ENCODE measurements around the gene HLA-DQA1. TPM values are rescaled to one million over a fixed set of nuclear protein-coding genes. Genes with fewer than 3 reads are reported as not detected.

The HLA-DQA1 gene
- polyA plus RNA-seq, result not detected in 2 replicates

DNA sequence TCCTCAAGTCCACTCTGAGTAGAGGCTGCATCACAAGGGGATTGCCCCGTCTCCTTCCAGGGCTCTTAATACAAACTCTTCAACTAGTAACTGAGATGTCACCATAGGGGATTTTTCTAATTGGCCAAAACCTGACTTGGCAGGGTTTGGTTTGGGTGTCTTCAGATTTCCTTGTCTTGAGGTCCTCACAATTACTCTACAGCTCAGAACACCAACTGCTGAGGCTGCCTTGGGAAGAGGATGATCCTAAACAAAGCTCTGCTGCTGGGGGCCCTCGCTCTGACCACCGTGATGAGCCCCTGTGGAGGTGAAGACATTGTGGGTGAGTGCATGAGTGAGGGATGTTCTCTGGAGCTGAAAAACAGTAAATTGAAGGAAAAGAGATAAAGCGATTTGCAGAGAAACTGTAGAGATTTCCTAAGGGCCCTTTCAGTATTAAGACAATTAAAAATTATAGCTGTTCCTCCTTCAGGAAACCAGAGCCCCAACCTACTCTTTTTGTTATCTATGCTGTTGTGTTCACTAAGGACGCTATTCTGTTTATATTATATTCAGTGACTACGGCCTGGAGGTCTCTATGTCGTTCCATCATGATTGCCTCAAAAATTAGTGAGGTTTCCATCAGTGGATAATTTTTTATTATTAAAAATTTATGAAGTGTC is at the start of gene HLA-DQA1:
HLA-DQA1 (plus strand) TSS at position 188 of the 662 bp plus-strand sequence; CDS start at position 241, 53 bp downstream.

DNA sequence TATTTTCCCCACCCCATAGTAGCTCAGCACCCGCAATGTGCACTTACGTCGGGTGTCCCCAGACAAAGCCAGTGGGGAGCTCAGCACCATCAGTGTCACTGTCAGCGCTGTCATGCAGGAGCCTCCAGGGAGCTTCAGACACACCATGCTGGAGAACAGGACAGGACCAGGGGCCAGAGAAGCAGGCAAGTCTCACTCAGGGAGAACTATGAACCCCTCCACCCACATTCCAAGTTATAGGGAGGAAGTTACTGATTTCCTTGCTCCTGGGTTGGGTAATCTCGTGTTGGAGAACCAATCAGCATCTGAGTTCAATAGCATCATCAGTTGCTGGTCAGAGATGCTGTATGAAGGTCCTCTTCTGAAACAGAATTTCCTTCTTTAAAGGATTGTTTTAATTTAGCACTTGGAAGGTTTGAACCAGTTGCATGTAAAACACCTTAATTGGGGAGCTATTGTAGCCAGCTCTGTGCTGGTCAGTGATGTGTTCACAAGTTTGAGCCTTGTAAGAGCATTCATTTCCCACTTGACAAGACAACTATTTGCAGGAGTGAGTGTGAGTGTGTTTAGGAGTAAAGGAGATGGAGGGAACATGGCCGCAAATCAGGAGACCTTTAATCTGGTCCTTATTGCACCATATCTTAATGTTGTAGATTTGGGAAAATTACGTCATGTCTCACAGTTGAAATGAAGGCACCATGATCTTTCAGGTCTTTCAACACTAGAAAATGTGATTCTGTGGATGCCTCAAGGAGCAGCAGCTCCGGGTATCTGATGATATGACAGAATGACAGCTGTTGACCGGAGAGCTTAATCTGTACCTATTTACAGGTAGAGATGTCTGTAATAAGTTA is 47.4 kb upstream of the HLA-DQA1 start, which contains the start of gene HLA-DRB1:
HLA-DRB1 (minus strand) TSS at position 253 of the 854 bp plus-strand sequence; CDS start at position 147, 106 bp downstream.

DNA sequence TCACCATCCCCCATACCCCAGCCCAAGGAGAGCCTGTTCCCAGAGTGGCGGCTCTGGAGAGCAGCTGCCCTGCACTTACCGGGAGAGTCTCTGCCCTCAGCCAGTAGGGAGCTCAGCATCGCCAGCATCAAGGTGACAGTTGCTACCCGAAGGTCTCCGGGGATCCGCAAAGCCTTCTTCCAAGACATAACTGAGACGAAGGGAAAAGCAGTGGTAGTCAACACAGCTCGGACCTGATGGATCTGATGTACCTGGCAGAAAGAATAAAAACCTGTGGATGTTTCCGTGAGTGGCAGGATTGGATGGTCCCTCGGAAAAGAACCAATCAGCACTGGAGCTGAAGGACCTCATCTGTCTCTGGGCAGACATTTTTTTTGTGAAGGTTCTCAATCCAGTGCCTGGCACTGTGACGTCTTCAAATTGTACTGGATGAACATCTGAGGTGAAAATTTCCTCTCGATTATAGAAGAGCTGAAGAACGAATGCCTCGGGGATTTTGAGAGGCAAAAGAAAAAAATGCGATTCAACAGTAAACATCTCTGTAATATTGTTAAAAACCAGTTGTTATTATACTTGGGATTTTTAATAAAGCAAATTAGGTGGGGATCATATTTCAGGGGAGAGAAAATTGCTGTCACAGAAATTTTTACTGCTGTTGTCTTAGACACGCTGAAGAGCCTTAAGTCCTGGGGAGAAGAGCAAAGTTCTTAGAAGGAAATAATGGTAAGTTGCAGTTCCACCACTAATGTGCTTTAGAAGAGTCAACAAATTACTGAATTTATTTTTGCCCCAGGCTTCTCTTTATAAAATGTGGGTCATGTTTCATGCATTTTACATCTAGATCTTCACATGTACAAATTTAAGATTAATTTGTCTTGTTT is 29.5 kb downstream of the HLA-DQA1 start, which contains the start of gene HLA-DQB1:
HLA-DQB1 (minus strand) TSS at position 238 of the 881 bp plus-strand sequence; CDS start at position 188, 50 bp downstream.

Other genes with a start within 250 kb of the HLA-DQA1 start
- not detected in 2 replicates for gene BTNL2, start 230.2 kb upstream of the HLA-DQA1 start, polyA plus RNA-seq
- 1.1 TPM in 1 of 2 replicates, not detected in the other for gene HLA-DRA, start 197.5 kb upstream of the HLA-DQA1 start, polyA plus RNA-seq
- not detected in 2 replicates for gene HLA-DRB5, start 107.1 kb upstream of the HLA-DQA1 start, polyA plus RNA-seq
- not detected in 2 replicates for gene HLA-DRB1, start 47.6 kb upstream of the HLA-DQA1 start, polyA plus RNA-seq
- gene HLA-DQB1, start 29.3 kb downstream of the HLA-DQA1 start, polyA plus RNA-seq, result 1.0 TPM in 1 of 2 replicates, not detected in the other
- not detected in 2 replicates for gene HLA-DQA2, start 104.0 kb downstream of the HLA-DQA1 start, polyA plus RNA-seq
- gene HLA-DQB2, start 126.1 kb downstream of the HLA-DQA1 start, polyA plus RNA-seq, result not detected in 2 replicates
- not detected in 2 replicates for gene HLA-DOB, start 179.6 kb downstream of the HLA-DQA1 start, polyA plus RNA-seq
- 4.2 and 4.7 TPM in 2 replicates for gene TAP2, start 201.3 kb downstream of the HLA-DQA1 start, polyA plus RNA-seq
- gene PSMB8, start 206.6 kb downstream of the HLA-DQA1 start, polyA plus RNA-seq, result 3.1 and 6.6 TPM in 2 replicates
- 3.8 and 5.5 TPM in 2 replicates for gene TAP1, start 216.3 kb downstream of the HLA-DQA1 start, polyA plus RNA-seq
- gene PSMB9, start 216.8 kb downstream of the HLA-DQA1 start, polyA plus RNA-seq, result 0.23 and 0.32 TPM in 2 replicates

All from Purkinje cell (primary cell).